ENCODE data around the gene PRODH2. TPM values are rescaled to one million over a fixed set of nuclear protein-coding genes. Genes with fewer than 3 reads are reported as not detected.

PRODH2 gene
- polyA plus RNA-seq, 1 experiment, result not detected

- ChIA-PET CTCF (no interaction called here), POLR2A (no interaction called here)
- peaks cover 4% of the 10 kb centered on the region for H3K36me3 ChIP-seq (ENCODE audit: control insufficient read depth, insufficient read depth, low read length)
- no peak for DNase-seq (ENCODE audit: low read depth)
- no peaks in the 10 kb centered on the region for H3K27me3 ChIP-seq (ENCODE audit: control insufficient read depth, insufficient read depth, low read length)
- TF ChIP-seq CTCF (IDR thresholded peaks at IDR 0.05; ENCODE audit: insufficient read depth, low read depth, low read length), result no peak
- no peak overlapping the region for H3K4me3 ChIP-seq (ENCODE audit: low read depth, low read length)
These were observed 26.1 kb downstream of the PRODH2 start for GRCh38 chr19:35786299-35787160.

GRCh38 chr19:35785339-35785627 lies 27.4 kb downstream of the PRODH2 start:
- CTCF ChIA-PET, result no interaction called here

GRCh38 chr19:35784503-35785338 lies 27.9 kb downstream of the PRODH2 start:
- ChIA-PET POLR2A (no interaction called here), CTCF (no interaction called here)
- Histone ChIP-seq H3K36me3 (ENCODE audit: control insufficient read depth, insufficient read depth, low read length) (peaks cover 4% of the 10 kb centered on the region), H3K27me3 (ENCODE audit: control insufficient read depth, insufficient read depth, low read length) (no peaks in the 10 kb centered on the region), H3K4me3 (ENCODE audit: low read depth, low read length) (no peak overlapping the region)
- DNase-seq (ENCODE audit: low read depth), result no peak
- no peak for TF ChIP-seq CTCF (IDR thresholded peaks at IDR 0.05; ENCODE audit: insufficient read depth, low read depth, low read length)

More at GRCh38 chr19:35785339-35785627, 27.4 kb downstream of the PRODH2 start:
- Histone ChIP-seq H3K4me3 (ENCODE audit: low read depth, low read length) (no peak overlapping the region), H3K36me3 (ENCODE audit: control insufficient read depth, insufficient read depth, low read length) (peaks cover 4% of the 10 kb centered on the region), H3K27me3 (ENCODE audit: control insufficient read depth, insufficient read depth, low read length) (no peaks in the 10 kb centered on the region)
- no peak for DNase-seq (ENCODE audit: low read depth)
- TF ChIP-seq CTCF (IDR thresholded peaks at IDR 0.05; ENCODE audit: insufficient read depth, low read depth, low read length), result no peak
- POLR2A ChIA-PET, result no interaction called here

- Histone ChIP-seq H3K4me3 (ENCODE audit: low read depth, low read length) (no peak overlapping the region), H3K27me3 (ENCODE audit: control insufficient read depth, insufficient read depth, low read length) (no peaks in the 10 kb centered on the region), H3K36me3 (ENCODE audit: control insufficient read depth, insufficient read depth, low read length) (peaks cover 4% of the 10 kb centered on the region)
- DNase-seq (ENCODE audit: low read depth), result no peak
- CTCF ChIA-PET, result no interaction called here
- no peak for TF ChIP-seq CTCF (IDR thresholded peaks at IDR 0.05; ENCODE audit: insufficient read depth, low read depth, low read length)
- POLR2A ChIA-PET, result no interaction called here
These were observed 28.9 kb downstream of the PRODH2 start for GRCh38 chr19:35783469-35784434.
